Measurements from ENCODE around the gene RRP12. TPM values are rescaled to one million over a fixed set of nuclear protein-coding genes. Genes with fewer than 3 reads are reported as not detected.

Gene RRP12
- total RNA-seq, 1 donor from 2014 or later = 23.7 TPM

GRCh38 chr10:97320480-97321031 lies 80.6 kb downstream of the RRP12 start:
- intact Hi-C loops (cut with DNase I) = no loop called here
- no peaks in the 10 kb centered on the region for H3K36me3 ChIP-seq
- peaks cover 21% of the 10 kb centered on the region for H3K4me1 ChIP-seq
- DNase-seq (peak; percentile 70), ATAC-seq (no peak)
- no peaks in the 10 kb centered on the region for H3K9me3 ChIP-seq
- no peak for TF ChIP-seq CTCF (IDR thresholded peaks at IDR 0.05)
- peak overlapping the region; percentile 85 for H3K27ac ChIP-seq
- peak overlapping the region; percentile 73 for H3K4me3 ChIP-seq
- H3K27me3 ChIP-seq = no peaks in the 10 kb centered on the region

GRCh38 chr10:97319671-97320479 lies 81.3 kb downstream of the RRP12 start:
- H3K27me3 ChIP-seq = no peaks in the 10 kb centered on the region
- intact Hi-C loops (cut with DNase I) = no loop called here
- ATAC-seq = peak; percentile 60
- H3K27ac ChIP-seq = peak overlapping the region; percentile 85
- peak; percentile 88 for DNase-seq
- TF ChIP-seq CTCF (IDR thresholded peaks at IDR 0.05) = peak; percentile 25
- no peaks in the 10 kb centered on the region for H3K9me3 ChIP-seq
- peak overlapping the region; percentile 73 for H3K4me3 ChIP-seq
- no peaks in the 10 kb centered on the region for H3K36me3 ChIP-seq
- peaks cover 21% of the 10 kb centered on the region for H3K4me1 ChIP-seq

- intact Hi-C loops (cut with DNase I) = no loop called here
- H3K27me3 ChIP-seq = no peaks in the 10 kb centered on the region
- no peaks in the 10 kb centered on the region for H3K36me3 ChIP-seq
- peaks cover 21% of the 10 kb centered on the region for H3K4me1 ChIP-seq
- no peak for TF ChIP-seq CTCF (IDR thresholded peaks at IDR 0.05)
- H3K9me3 ChIP-seq = no peaks in the 10 kb centered on the region
- peak; percentile 87 for ATAC-seq
- H3K4me3 ChIP-seq = peak within 1 kb of the TSS; percentile 73
- DNase-seq = peak; percentile 97
- H3K27ac ChIP-seq = peak within 1 kb of the TSS; percentile 100
Observed at GRCh38 chr10:97318772-97319651, 82.1 kb downstream of the RRP12 start, which contains the start of gene FRAT1. Gene FRAT1, plus strand, starts transcription at chr10:97319271. Its CDS starts 183 bp downstream, at chr10:97319454.

GRCh38 chr10:97314671-97315070 lies 86.5 kb downstream of the RRP12 start:
- no peak for TF ChIP-seq CTCF (IDR thresholded peaks at IDR 0.05)
- ATAC-seq = no peak
- intact Hi-C loops (cut with DNase I) = no loop called here
- Histone ChIP-seq H3K4me3 (no peak overlapping the region), H3K9me3 (no peaks in the 10 kb centered on the region), H3K27me3 (no peaks in the 10 kb centered on the region), H3K4me1 (no peaks in the 10 kb centered on the region), H3K27ac (no peak overlapping the region), H3K36me3 (no peaks in the 10 kb centered on the region)
- DNase-seq = no peak

- TF ChIP-seq CTCF (IDR thresholded peaks at IDR 0.05) = no peak
Observed at GRCh38 chr10:97312897-97313296, 88.2 kb downstream of the RRP12 start.

More at GRCh38 chr10:97312897-97313296, 88.2 kb downstream of the RRP12 start:
- Histone ChIP-seq H3K36me3 (no peaks in the 10 kb centered on the region), H3K4me3 (no peak overlapping the region), H3K9me3 (no peaks in the 10 kb centered on the region), H3K27me3 (no peaks in the 10 kb centered on the region), H3K27ac (no peak overlapping the region), H3K4me1 (no peaks in the 10 kb centered on the region)
- DNase-seq = no peak
- intact Hi-C loops (cut with DNase I) = no loop called here
- ATAC-seq = no peak

All from upper lobe of right lung (tissue), 1 donor.